ENCODE results near the gene RPRD1B. TPM values are rescaled to one million over a fixed set of nuclear protein-coding genes. Genes with fewer than 3 reads are reported as not detected.

Gene RPRD1B
- total and polyA plus RNA-seq, 2 of the 8 experiments (the other 6 are each of a cell fraction or from before 2014, with no cell fraction given), result 10.3 to 20.9 TPM

DNA sequence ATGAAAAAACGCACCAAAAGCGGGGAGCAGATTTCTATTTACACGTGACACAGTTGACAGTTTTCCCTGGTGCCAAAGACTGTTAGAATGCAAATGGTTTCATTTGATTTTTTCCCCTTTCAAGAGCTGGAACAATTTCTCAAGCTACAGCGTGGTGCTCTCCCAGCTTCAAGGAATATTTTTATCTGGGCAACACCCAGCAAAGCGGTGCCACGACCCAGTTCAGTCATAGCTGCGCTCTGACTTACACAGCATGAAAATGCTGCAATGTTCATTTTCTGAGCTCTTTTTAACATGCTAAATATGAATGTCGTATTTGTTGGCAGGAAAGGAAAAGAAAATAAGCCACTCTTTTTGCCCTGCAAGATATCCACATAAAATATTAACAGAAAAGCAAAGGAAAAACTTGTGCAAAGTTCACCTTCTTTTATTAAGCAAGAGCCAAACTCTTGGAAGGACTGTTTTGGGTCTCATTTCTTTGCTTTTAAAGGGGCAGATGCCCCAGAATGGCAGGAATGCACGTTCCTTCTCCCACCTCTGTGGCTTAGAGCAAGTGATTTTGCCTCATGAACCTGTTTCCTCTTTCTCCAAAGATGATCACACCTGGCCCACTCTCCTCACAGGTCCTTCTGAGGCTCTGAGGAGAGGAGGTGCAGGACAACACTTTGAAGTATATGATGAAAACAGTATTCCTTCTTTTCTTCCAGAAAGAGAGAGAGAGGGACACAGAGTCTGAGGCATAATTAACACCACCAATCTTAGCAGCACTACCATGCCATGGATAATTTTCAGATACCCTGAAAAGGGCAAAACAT lies 47.3 kb upstream of the RPRD1B start (continued):
- TF ChIP-seq CHD2 (IDR thresholded peaks at IDR 0.05; ENCODE audit: low read length) (no peak), NRF1 (IDR thresholded peaks at IDR 0.05; ENCODE audit: low read depth, low read length) (no peak), BACH1 (IDR thresholded peaks at IDR 0.05; ENCODE audit: low read length) (no peak), JUN (IDR thresholded peaks at IDR 0.05; ENCODE audit: low read depth, low read length) (no peak)
